MM.1S (cell line): Measurements from ENCODE around the gene SETBP1.

Experiments
- DNase-seq: peaks from one replicate; pipeline ENCODE4 v3.0.0-alpha.2; 2015
- H2AFZ ChIP-seq: fragments of 300-600 bp; sonication (generic); 2 replicates; pipeline ENCODE4 v1.6.0; 2016; ENCODE audit warnings: antibody characterized with exemption, low read length
- H3F3A ChIP-seq: fragments of 300-600 bp; sonication (generic); 2 replicates; pipeline ENCODE4 v1.6.1; 2016; ENCODE audit warnings: mild to moderate bottlenecking, antibody characterized with exemption, low read length, moderate library complexity, mixed read lengths; ENCODE audit not compliant: insufficient read depth
- H3K27ac ChIP-seq: fragments of 300-600 bp; sonication (generic); 2 replicates; pipeline ENCODE4 v1.5.1; 2016; ENCODE audit warnings: mild to moderate bottlenecking, low read length
- H3K27me3 ChIP-seq: fragments of 300-600 bp; sonication (generic); replicated peaks from 2 replicates; pipeline ENCODE4 v1.6.0; 2016; ENCODE audit warnings: low read length; ENCODE audit not compliant: insufficient read depth
- H3K36me3 ChIP-seq: fragments of 300-600 bp; sonication (generic); replicated peaks from 2 replicates; pipeline ENCODE4 v1.6.1; 2016; ENCODE audit warnings: mild to moderate bottlenecking, low read length, mixed read lengths; ENCODE audit not compliant: insufficient read depth
- H3K4me1 ChIP-seq: fragments of 300-600 bp; sonication (generic); 2 replicates; pipeline ENCODE4 v1.6.1; 2016; ENCODE audit warnings: low read length, mixed read lengths
- H3K4me2 ChIP-seq: fragments of 300-600 bp; sonication (generic); 2 replicates; pipeline ENCODE4 v1.6.0; 2016; ENCODE audit warnings: low read depth, low read length
- H3K4me3 ChIP-seq: fragments of 300-600 bp; sonication (generic); 2 replicates; pipeline ENCODE4 v1.5.1; 2016; ENCODE audit warnings: low read length, mixed read lengths
- H3K79me2 ChIP-seq: fragments of 300-600 bp; sonication (generic); 2 replicates; pipeline ENCODE4 v1.6.1; 2016; ENCODE audit warnings: mixed run types, low read length, mixed read lengths
- H3K9ac ChIP-seq: fragments of 300-600 bp; sonication (generic); 2 replicates; pipeline ENCODE4 v1.6.1; 2016; ENCODE audit warnings: low read length, mixed read lengths
- H3K9me2 ChIP-seq: fragments of 300-600 bp; sonication (generic); replicated peaks from 2 replicates; pipeline ENCODE4 v1.6.1; 2016; ENCODE audit warnings: mild to moderate bottlenecking, low read length, mixed read lengths; ENCODE audit not compliant: insufficient read depth
- H3K9me3 ChIP-seq: fragments of 300-600 bp; sonication (generic); replicated peaks from 2 replicates; pipeline ENCODE4 v1.6.1; 2016; ENCODE audit warnings: mild to moderate bottlenecking, low read length, mixed read lengths; ENCODE audit not compliant: insufficient read depth
- H4K20me1 ChIP-seq: fragments of 300-600 bp; sonication (generic); 2 replicates; pipeline ENCODE4 v1.6.1; 2016; ENCODE audit warnings: mild to moderate bottlenecking, low read length, moderate library complexity, mixed read lengths; ENCODE audit not compliant: insufficient read depth
- EZH2 ChIP-seq: fragments of 300-600 bp; sonication (generic); optimal IDR thresholded peaks from 2 replicates; pipeline ENCODE3; 2017; ENCODE audit warnings: low read depth, mild to moderate bottlenecking, antibody characterized with exemption, low read length, mixed read lengths
- EZH2phosphoT487 ChIP-seq: fragments of 300-600 bp; sonication (generic); IDR thresholded peaks from 2 replicates; pipeline ENCODE4 v1.6.1; 2018; ENCODE audit warnings: antibody characterized with exemption, low read length
- TF ChIP-seq, protein P1 (sequence below): fragments of 300-600 bp; sonication (generic); IDR thresholded peaks from 2 replicates; pipeline ENCODE4 v1.5.1; 2016; ENCODE audit warnings: antibody characterized with exemption, low read length, mixed read lengths

The SETBP1 gene

GRCh38 chr18:44651918-44652572 is 28.6 kb upstream of the SETBP1 start:
- Histone ChIP-seq H3K9ac (no peak overlapping the region), H4K20me1 (no peaks in the 10 kb centered on the region), H3K9me2 (no peaks in the 10 kb centered on the region), H3K4me1 (no peaks in the 10 kb centered on the region), H3K79me2 (no peaks in the 10 kb centered on the region), H3K36me3 (no peaks in the 10 kb centered on the region), H3K4me2 (no peak overlapping the region), H3F3A (no peaks in the 10 kb centered on the region), H3K27ac (no peak overlapping the region), H3K27me3 (no peaks in the 10 kb centered on the region), H2AFZ (no peak overlapping the region), H3K9me3 (no peaks in the 10 kb centered on the region), H3K4me3 (no peak overlapping the region)
- TF ChIP-seq, protein P1, sequence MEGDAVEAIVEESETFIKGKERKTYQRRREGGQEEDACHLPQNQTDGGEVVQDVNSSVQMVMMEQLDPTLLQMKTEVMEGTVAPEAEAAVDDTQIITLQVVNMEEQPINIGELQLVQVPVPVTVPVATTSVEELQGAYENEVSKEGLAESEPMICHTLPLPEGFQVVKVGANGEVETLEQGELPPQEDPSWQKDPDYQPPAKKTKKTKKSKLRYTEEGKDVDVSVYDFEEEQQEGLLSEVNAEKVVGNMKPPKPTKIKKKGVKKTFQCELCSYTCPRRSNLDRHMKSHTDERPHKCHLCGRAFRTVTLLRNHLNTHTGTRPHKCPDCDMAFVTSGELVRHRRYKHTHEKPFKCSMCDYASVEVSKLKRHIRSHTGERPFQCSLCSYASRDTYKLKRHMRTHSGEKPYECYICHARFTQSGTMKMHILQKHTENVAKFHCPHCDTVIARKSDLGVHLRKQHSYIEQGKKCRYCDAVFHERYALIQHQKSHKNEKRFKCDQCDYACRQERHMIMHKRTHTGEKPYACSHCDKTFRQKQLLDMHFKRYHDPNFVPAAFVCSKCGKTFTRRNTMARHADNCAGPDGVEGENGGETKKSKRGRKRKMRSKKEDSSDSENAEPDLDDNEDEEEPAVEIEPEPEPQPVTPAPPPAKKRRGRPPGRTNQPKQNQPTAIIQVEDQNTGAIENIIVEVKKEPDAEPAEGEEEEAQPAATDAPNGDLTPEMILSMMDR = no peak
- TF ChIP-seq EZH2phosphoT487 (no peak), EZH2 (no peak)
- DNase-seq = no peak

DNA sequence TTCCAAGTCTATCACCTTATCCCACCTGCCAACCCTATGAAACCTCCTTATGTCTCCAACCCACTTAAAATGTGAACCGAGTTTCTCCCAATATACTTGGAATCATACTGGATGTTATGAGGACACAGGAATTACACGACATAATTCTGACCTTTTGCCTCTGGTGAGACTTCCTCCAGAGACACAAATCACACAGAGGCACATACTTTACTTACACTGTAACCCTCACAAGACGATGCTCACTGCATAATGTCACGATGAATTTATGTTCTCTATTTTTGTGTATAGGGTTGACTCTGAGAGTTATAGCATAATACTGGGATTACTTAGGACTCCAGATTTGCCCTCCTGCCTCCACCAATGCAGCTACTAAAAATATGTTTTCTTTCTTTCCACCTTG is 28.0 kb upstream of the SETBP1 start:
- Histone ChIP-seq H3K9me3 (no peaks in the 10 kb centered on the region), H3K27ac (no peak overlapping the region), H3K4me2 (no peak overlapping the region), H3K4me3 (no peak overlapping the region), H3K27me3 (no peaks in the 10 kb centered on the region), H3K36me3 (no peaks in the 10 kb centered on the region), H3K4me1 (no peaks in the 10 kb centered on the region), H2AFZ (no peak overlapping the region), H3F3A (no peaks in the 10 kb centered on the region), H3K9me2 (no peaks in the 10 kb centered on the region), H4K20me1 (no peaks in the 10 kb centered on the region), H3K79me2 (no peaks in the 10 kb centered on the region), H3K9ac (no peak overlapping the region)
- TF ChIP-seq EZH2phosphoT487 (no peak), EZH2 (no peak)
- TF ChIP-seq, protein P1 = no peak
- no peak for DNase-seq

DNA sequence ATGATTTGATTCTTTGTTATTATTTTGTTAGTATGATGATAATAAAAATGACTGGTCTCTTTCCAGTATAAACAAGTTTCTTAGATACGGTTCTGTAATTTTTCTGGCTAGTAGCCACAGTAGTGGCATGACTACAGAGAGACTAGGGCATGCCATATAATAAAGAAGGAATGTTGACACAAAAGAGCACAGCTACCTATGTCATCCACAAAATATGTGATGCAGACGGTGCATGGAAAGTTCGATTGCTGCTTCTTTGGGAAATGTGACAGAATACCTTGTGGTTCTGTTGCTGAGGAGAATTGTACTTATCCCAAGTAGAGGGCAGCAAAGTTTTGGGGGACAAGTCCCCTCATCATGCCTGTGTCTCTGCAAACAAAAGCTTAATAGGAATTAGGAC is 26.1 kb upstream of the SETBP1 start:
- Histone ChIP-seq H3K27ac (no peak overlapping the region), H3F3A (no peaks in the 10 kb centered on the region), H3K4me2 (no peak overlapping the region), H4K20me1 (no peaks in the 10 kb centered on the region), H3K9ac (no peak overlapping the region), H3K27me3 (no peaks in the 10 kb centered on the region), H3K4me3 (no peak overlapping the region), H2AFZ (no peak overlapping the region), H3K9me3 (no peaks in the 10 kb centered on the region), H3K36me3 (no peaks in the 10 kb centered on the region), H3K9me2 (no peaks in the 10 kb centered on the region), H3K79me2 (no peaks in the 10 kb centered on the region), H3K4me1 (no peaks in the 10 kb centered on the region)
- no peak for TF ChIP-seq EZH2phosphoT487
- TF ChIP-seq, protein P1 = no peak
- TF ChIP-seq EZH2 = no peak
- DNase-seq = no peak
